ENCODE measurements around the gene KIFC3. TPM values are rescaled to one million over a fixed set of nuclear protein-coding genes. Genes with fewer than 3 reads are reported as not detected.

Gene KIFC3
- total RNA-seq, 4 donors from 2014 or later: 28.2 to 76.8 (median 46.6) TPM

GRCh38 chr16:57722210-57722499, 80.1 kb downstream of the KIFC3 start:
- DNase-seq (ENCODE audit: extremely low spot score): no peak
- H3K27ac ChIP-seq (replicated peaks in 1 of 4): no peak overlapping the region
- no peaks in the 10 kb centered on the region for H3K36me3 ChIP-seq
- H3K4me3 ChIP-seq: no peak overlapping the region
- intact Hi-C loops (cut with DNase I): no loop called here
- no peaks in the 10 kb centered on the region for H3K9me3 ChIP-seq
- TF ChIP-seq CTCF (IDR thresholded peaks at IDR 0.05) (no peak), EP300 (IDR thresholded peaks at IDR 0.05) (no peak), POLR2A (IDR thresholded peaks at IDR 0.05; ENCODE audit: low read depth) (no peak), POLR2AphosphoS5 (IDR thresholded peaks at IDR 0.05) (no peak)
- peaks cover 0 to 33% (median 0%) of the 10 kb centered on the region in 4 donors for H3K27me3 ChIP-seq
- no peaks in the 10 kb centered on the region for H3K4me1 ChIP-seq
- 90% methylated on average over 2 of the region's 2 CpGs for WGBS

- Histone ChIP-seq H3K4me3 (no peak overlapping the region), H3K27me3 (peaks cover 0 to 33% (median 0%) of the 10 kb centered on the region in 4 donors), H3K9me3 (no peaks in the 10 kb centered on the region), H3K36me3 (no peaks in the 10 kb centered on the region), H3K4me1 (no peaks in the 10 kb centered on the region), H3K27ac (replicated peaks in 1 of 4) (no peak overlapping the region)
- intact Hi-C loops (cut with DNase I): no loop called here
- no peak for DNase-seq (ENCODE audit: extremely low spot score)
- no peak for TF ChIP-seq CTCF (IDR thresholded peaks at IDR 0.05)
- no peak for TF ChIP-seq POLR2A (IDR thresholded peaks at IDR 0.05; ENCODE audit: low read depth)
- TF ChIP-seq POLR2AphosphoS5 (IDR thresholded peaks at IDR 0.05): no peak
- TF ChIP-seq EP300 (IDR thresholded peaks at IDR 0.05): no peak
- WGBS: 86% methylated on average over 12 of the region's 17 CpGs
Observed at GRCh38 chr16:57721356-57722209, 80.7 kb downstream of the KIFC3 start.

GRCh38 chr16:57720142-57720575, 82.1 kb downstream of the KIFC3 start:
- Histone ChIP-seq H3K9me3 (no peaks in the 10 kb centered on the region), H3K27ac (replicated peaks in 1 of 4) (no peak overlapping the region), H3K4me1 (no peaks in the 10 kb centered on the region), H3K4me3 (no peak overlapping the region), H3K36me3 (no peaks in the 10 kb centered on the region), H3K27me3 (peaks cover 0 to 28% (median 0%) of the 10 kb centered on the region in 4 donors)
- no peak for DNase-seq (ENCODE audit: extremely low spot score)
- intact Hi-C loops (cut with DNase I): no loop called here
- no peak for TF ChIP-seq POLR2AphosphoS5 (IDR thresholded peaks at IDR 0.05)
- no peak for TF ChIP-seq EP300 (IDR thresholded peaks at IDR 0.05)
- TF ChIP-seq POLR2A (IDR thresholded peaks at IDR 0.05; ENCODE audit: low read depth): no peak
- peak in 2 of 3 experiments; percentile 19 to 38 for TF ChIP-seq CTCF (IDR thresholded peaks at IDR 0.05)
- WGBS: 73% methylated on average over 3 of the region's 3 CpGs

GRCh38 chr16:57714047-57714446, 88.2 kb downstream of the KIFC3 start:
- H3K27me3 ChIP-seq: peaks cover 0 to 14% (median 0%) of the 10 kb centered on the region in 4 donors
- no peaks in the 10 kb centered on the region for H3K9me3 ChIP-seq
- H3K4me1 ChIP-seq: no peaks in the 10 kb centered on the region
- WGBS: 90% methylated on average over 6 of the region's 6 CpGs
- no peak for DNase-seq (ENCODE audit: extremely low spot score)
- no peaks in the 10 kb centered on the region for H3K36me3 ChIP-seq
- H3K4me3 ChIP-seq: no peak overlapping the region
- no peak for TF ChIP-seq POLR2AphosphoS5 (IDR thresholded peaks at IDR 0.05)
- TF ChIP-seq CTCF (IDR thresholded peaks at IDR 0.05): no peak
- intact Hi-C loops (cut with DNase I): loop anchor here (10.0 kb wide), 1 partner anchor 139 kb away; no protein-coding TSS in a partner anchor
- H3K27ac ChIP-seq (replicated peaks in 1 of 4): no peak overlapping the region
